Trophoblast cell (in vitro differentiated cells and primary cell): Measurements from ENCODE around the gene SULT4A1.

Source experiments
- DNase-seq, 2 donors: peaks; one replicate each; pipeline ENCODE4 v3.0.0-alpha.2; 2016
- H2AFZ ChIP-seq: 2 replicates; pipeline ENCODE4 v1.6.1; 2013; ENCODE audit warnings: low read length, moderate library complexity, mild to moderate bottlenecking; ENCODE audit not compliant: insufficient read depth, poor library complexity
- H2AK5ac ChIP-seq: 2 replicates; pipeline ENCODE4 v1.6.1; 2013; ENCODE audit warnings: mild to moderate bottlenecking, low read length
- H2BK120ac ChIP-seq: 2 replicates; pipeline ENCODE4 v1.6.1; 2013; ENCODE audit warnings: low read length, mild to moderate bottlenecking, moderate library complexity; ENCODE audit not compliant: insufficient read depth, poor library complexity
- H2BK12ac ChIP-seq: 2 replicates; pipeline ENCODE4 v1.6.1; 2013; ENCODE audit warnings: mild to moderate bottlenecking, low read length, moderate library complexity
- H2BK5ac ChIP-seq: 2 replicates; pipeline ENCODE4 v1.6.1; 2013; ENCODE audit warnings: low read length, low read depth, moderate library complexity, mild to moderate bottlenecking; ENCODE audit not compliant: poor library complexity
- H3K14ac ChIP-seq: 2 replicates; pipeline ENCODE4 v1.6.1; 2013; ENCODE audit warnings: mild to moderate bottlenecking, low read length
- H3K18ac ChIP-seq: 2 replicates; pipeline ENCODE4 v1.6.1; 2013; ENCODE audit warnings: mild to moderate bottlenecking, low read length
- H3K23ac ChIP-seq: 2 replicates; pipeline ENCODE4 v1.6.1; 2013; ENCODE audit warnings: low read length
- H3K27ac ChIP-seq: 2 replicates; pipeline ENCODE4 v1.5.1; 2013; ENCODE audit warnings: low read depth, mild to moderate bottlenecking, inconsistent platforms, low read length, moderate library complexity
- H3K27me3 ChIP-seq: 2 replicates; pipeline ENCODE4 v1.6.1; 2013; ENCODE audit warnings: inconsistent platforms, mild to moderate bottlenecking, low read length, moderate library complexity; ENCODE audit not compliant: insufficient read depth
- H3K36me3 ChIP-seq, 2 experiments: 1 replicate in 1 of 2; 2 replicates in 1 of 2; pipeline ENCODE4 v1.6.1; 2013; ENCODE audit warnings: low read length in 2 of 2, mild to moderate bottlenecking in 2 of 2, moderate library complexity in 1 of 2; ENCODE audit not compliant: insufficient read depth in 2 of 2, control insufficient read depth in 1 of 2
- H3K4ac ChIP-seq: 2 replicates; pipeline ENCODE4 v1.6.1; 2013; ENCODE audit warnings: low read depth, mild to moderate bottlenecking, low read length, moderate library complexity
- H3K4me1 ChIP-seq, 2 experiments: 1 replicate in 1 of 2; 2 replicates in 1 of 2; pipeline ENCODE4 v1.6.1; 2013; ENCODE audit warnings: low read length in 2 of 2, mild to moderate bottlenecking in 2 of 2, moderate library complexity in 1 of 2; ENCODE audit not compliant: insufficient read depth in 2 of 2, control insufficient read depth in 1 of 2
- H3K4me2 ChIP-seq: 2 replicates; pipeline ENCODE4 v1.6.1; 2013; ENCODE audit warnings: inconsistent platforms, mild to moderate bottlenecking, low read length, moderate library complexity
- H3K4me3 ChIP-seq: 2 replicates; pipeline ENCODE4 v1.5.1; 2013; ENCODE audit warnings: mild to moderate bottlenecking, low read depth, low read length, inconsistent platforms
- H3K79me1 ChIP-seq: one replicate; pipeline ENCODE4 v1.6.1; 2013; ENCODE audit warnings: low read length
- H3K79me2 ChIP-seq: 2 replicates; pipeline ENCODE4 v1.6.1; 2013; ENCODE audit warnings: low read length, mild to moderate bottlenecking; ENCODE audit not compliant: control insufficient read depth, insufficient read depth, poor library complexity
- H3K9ac ChIP-seq: 2 replicates; pipeline ENCODE4 v1.6.1; 2013; ENCODE audit warnings: mild to moderate bottlenecking, low read length
- H3K9me3 ChIP-seq: 2 replicates; pipeline ENCODE4 v1.6.1; 2013; ENCODE audit warnings: low read depth, mild to moderate bottlenecking, control low read depth, inconsistent platforms, low read length; ENCODE audit not compliant: insufficient read depth
- H4K12ac ChIP-seq: 2 replicates; pipeline ENCODE4 v1.6.1; 2013; ENCODE audit warnings: low read depth, mild to moderate bottlenecking, low read length, moderate library complexity
- H4K8ac ChIP-seq: 2 replicates; pipeline ENCODE4 v1.6.1; 2013; ENCODE audit warnings: low read depth, mild to moderate bottlenecking, low read length, moderate library complexity
- H4K91ac ChIP-seq: one replicate; pipeline ENCODE4 v1.6.1; 2013; ENCODE audit warnings: low read depth, mild to moderate bottlenecking, low read length, moderate library complexity
- WGBS: extraction: QIAGEN DNeasy Blood & Tissue Kit; methylation state at CpG from one replicate; pipeline ENCODE4 v1.1.7; 2013; ENCODE audit warnings: missing lambda C conversion rate; ENCODE audit not compliant: insufficient read length, insufficient coverage; ENCODE audit errors: extremely low coverage; 5-methylcytosine and 5-hydroxymethylcytosine counted together

SULT4A1 gene

GRCh38 chr22:43849731-43850130, 12.6 kb downstream of the SULT4A1 start:
- H2BK120ac ChIP-seq, result no peak overlapping the region
- H3K27ac ChIP-seq, result no peak overlapping the region
- H3K14ac ChIP-seq, result no peak overlapping the region
- no peak overlapping the region for H2BK12ac ChIP-seq
- H3K36me3 ChIP-seq, result no peaks in the 10 kb centered on the region
- no peaks in the 10 kb centered on the region for H3K79me2 ChIP-seq
- no peak overlapping the region for H4K12ac ChIP-seq
- H2BK5ac ChIP-seq, result no peak overlapping the region
- no peak overlapping the region for H3K9ac ChIP-seq
- DNase-seq, result no peak
- H3K23ac ChIP-seq, result no peak overlapping the region
- no peaks in the 10 kb centered on the region for H3K4me1 ChIP-seq
- no peak overlapping the region for H4K8ac ChIP-seq
- no peaks in the 10 kb centered on the region for H3K79me1 ChIP-seq
- no peak overlapping the region for H3K4me2 ChIP-seq
- no peak overlapping the region for H3K4me3 ChIP-seq
- peaks cover 5% of the 10 kb centered on the region for H3K9me3 ChIP-seq
- no peak overlapping the region for H4K91ac ChIP-seq
- no peak overlapping the region for H3K4ac ChIP-seq
- no peak overlapping the region for H3K18ac ChIP-seq
- no peaks in the 10 kb centered on the region for H3K27me3 ChIP-seq
- H2AFZ ChIP-seq, result no peak overlapping the region
- WGBS, result no CpG with 5 or more reads among the region's 13 CpGs
- no peak overlapping the region for H2AK5ac ChIP-seq

- no peak overlapping the region for H3K4me3 ChIP-seq
- H2AK5ac ChIP-seq, result no peak overlapping the region
- H3K18ac ChIP-seq, result no peak overlapping the region
- H3K14ac ChIP-seq, result no peak overlapping the region
- H2BK5ac ChIP-seq, result no peak overlapping the region
- H2BK12ac ChIP-seq, result no peak overlapping the region
- H4K8ac ChIP-seq, result no peak overlapping the region
- H3K79me1 ChIP-seq, result no peaks in the 10 kb centered on the region
- H3K27ac ChIP-seq, result no peak overlapping the region
- H3K36me3 ChIP-seq, result no peaks in the 10 kb centered on the region
- H3K9me3 ChIP-seq, result peaks cover 5% of the 10 kb centered on the region
- H3K79me2 ChIP-seq, result no peaks in the 10 kb centered on the region
- no peak for DNase-seq
- no peak overlapping the region for H3K23ac ChIP-seq
- no peak overlapping the region for H3K4me2 ChIP-seq
- H3K4me1 ChIP-seq, result no peaks in the 10 kb centered on the region
- WGBS, result no CpG with 5 or more reads among the region's 16 CpGs
- H3K4ac ChIP-seq, result no peak overlapping the region
- H3K27me3 ChIP-seq, result no peaks in the 10 kb centered on the region
- H2BK120ac ChIP-seq, result no peak overlapping the region
- H4K91ac ChIP-seq, result no peak overlapping the region
- H4K12ac ChIP-seq, result no peak overlapping the region
- no peak overlapping the region for H3K9ac ChIP-seq
- H2AFZ ChIP-seq, result no peak overlapping the region
These were observed 13.7 kb downstream of the SULT4A1 start for GRCh38 chr22:43848366-43849171.

GRCh38 chr22:43847376-43848289, 14.7 kb downstream of the SULT4A1 start:
- no CpG with 5 or more reads among the region's 14 CpGs for WGBS
- DNase-seq, result no peak

GRCh38 chr22:43846966-43847365, 15.3 kb downstream of the SULT4A1 start:
- Histone ChIP-seq H3K36me3 (no peaks in the 10 kb centered on the region), H2BK120ac (no peak overlapping the region), H3K14ac (no peak overlapping the region), H3K18ac (no peak overlapping the region), H2AFZ (no peak overlapping the region), H3K23ac (no peak overlapping the region), H2BK12ac (no peak overlapping the region), H4K12ac (no peak overlapping the region), H3K4me1 (no peaks in the 10 kb centered on the region), H2BK5ac (no peak overlapping the region), H3K27me3 (no peaks in the 10 kb centered on the region), H3K27ac (no peak overlapping the region), H3K4ac (no peak overlapping the region), H3K9ac (no peak overlapping the region), H3K4me2 (no peak overlapping the region), H3K79me1 (no peaks in the 10 kb centered on the region), H4K8ac (no peak overlapping the region), H3K9me3 (peaks cover 5% of the 10 kb centered on the region), H2AK5ac (no peak overlapping the region), H4K91ac (no peak overlapping the region), H3K4me3 (no peak overlapping the region), H3K79me2 (no peaks in the 10 kb centered on the region)
- no CpG with 5 or more reads among the region's 11 CpGs for WGBS
- DNase-seq, result no peak

More at GRCh38 chr22:43847376-43848289, 14.7 kb downstream of the SULT4A1 start:
- Histone ChIP-seq H3K14ac (no peak overlapping the region), H3K79me2 (no peaks in the 10 kb centered on the region), H3K4me2 (no peak overlapping the region), H2BK120ac (no peak overlapping the region), H3K4ac (no peak overlapping the region), H4K12ac (no peak overlapping the region), H3K79me1 (no peaks in the 10 kb centered on the region), H2AFZ (no peak overlapping the region), H2BK12ac (no peak overlapping the region), H4K91ac (no peak overlapping the region), H3K27ac (no peak overlapping the region), H3K4me3 (no peak overlapping the region), H3K18ac (no peak overlapping the region), H3K36me3 (no peaks in the 10 kb centered on the region), H2AK5ac (no peak overlapping the region), H3K9ac (no peak overlapping the region), H4K8ac (no peak overlapping the region), H3K27me3 (no peaks in the 10 kb centered on the region), H3K23ac (no peak overlapping the region), H3K9me3 (peaks cover 5% of the 10 kb centered on the region), H2BK5ac (no peak overlapping the region), H3K4me1 (no peaks in the 10 kb centered on the region)
